Fibroblast of skin of back (primary cell): ENCODE results near the gene HOXA10.

Experiments
- DNase-seq: peaks from one replicate; pipeline ENCODE4 v3.0.0-alpha.2; 2013

Gene HOXA10

GRCh38 chr7:27143023-27143949 lies 30.8 kb downstream of the HOXA10 start, which contains the start of gene HOXA5:
TSS of gene HOXA5 (minus strand) at chr7:27143681. CDS start at chr7:27143607, 74 bp downstream.
- no peak for DNase-seq

- no peak for DNase-seq
Observed at GRCh38 chr7:27142580-27143022, 31.5 kb downstream of the HOXA10 start.

- DNase-seq, result no peak
Observed at GRCh38 chr7:27141923-27142579, 32.1 kb downstream of the HOXA10 start.

- DNase-seq, result no peak
Observed at GRCh38 chr7:27141137-27141922, 32.8 kb downstream of the HOXA10 start.

- DNase-seq, result no peak
Observed at GRCh38 chr7:27140126-27140857, 33.8 kb downstream of the HOXA10 start.

- no peak for DNase-seq
Observed at GRCh38 chr7:27139334-27140125, 34.6 kb downstream of the HOXA10 start.

GRCh38 chr7:27138985-27139333 lies 35.2 kb downstream of the HOXA10 start:
- DNase-seq, result no peak

DNA sequence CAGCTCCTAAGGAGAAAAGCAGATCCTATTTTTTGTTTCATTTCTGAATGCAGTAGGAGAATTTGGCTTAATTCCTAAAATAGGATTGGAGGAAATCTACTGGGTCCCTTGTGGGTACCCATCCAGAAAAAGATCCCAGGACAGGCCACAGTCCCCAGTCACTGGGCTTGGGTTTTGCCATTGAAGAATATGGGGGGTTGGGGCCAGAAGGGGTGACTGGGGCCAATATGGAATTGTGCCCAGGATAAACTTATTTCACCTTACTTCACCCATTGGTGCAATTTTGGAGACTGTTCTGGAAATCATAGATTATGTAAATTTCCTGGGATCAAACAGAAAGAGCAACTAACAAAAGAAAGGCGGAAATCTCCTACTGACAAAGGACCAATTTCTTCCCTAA lies 35.6 kb downstream of the HOXA10 start:
- no peak for DNase-seq

GRCh38 chr7:27137640-27138315 lies 36.3 kb downstream of the HOXA10 start:
- DNase-seq, result no peak

DNA sequence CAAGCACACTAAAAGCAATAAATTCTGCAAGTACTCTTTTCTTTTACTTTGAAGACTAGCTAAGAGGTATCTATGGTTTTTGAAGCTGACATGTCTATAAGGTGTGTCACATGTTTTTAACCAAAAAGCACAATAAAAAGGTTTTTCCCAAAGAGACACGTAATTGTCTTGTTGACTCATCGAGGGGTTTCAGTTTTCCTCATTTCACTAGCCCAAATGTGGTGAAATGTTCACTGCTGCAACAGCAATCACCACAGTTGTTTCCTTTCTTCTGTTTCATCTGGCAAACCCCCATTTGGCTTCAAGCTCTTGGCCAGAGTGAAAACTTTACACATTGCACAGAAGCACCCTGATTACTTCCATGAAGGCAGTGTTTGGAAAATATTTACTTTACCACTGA lies 39.7 kb downstream of the HOXA10 start:
- DNase-seq, result no peak

GRCh38 chr7:27133409-27134231 lies 40.5 kb downstream of the HOXA10 start:
- DNase-seq, result no peak

- no peak for DNase-seq
Observed at GRCh38 chr7:27132978-27133377, 41.1 kb downstream of the HOXA10 start.

DNA sequence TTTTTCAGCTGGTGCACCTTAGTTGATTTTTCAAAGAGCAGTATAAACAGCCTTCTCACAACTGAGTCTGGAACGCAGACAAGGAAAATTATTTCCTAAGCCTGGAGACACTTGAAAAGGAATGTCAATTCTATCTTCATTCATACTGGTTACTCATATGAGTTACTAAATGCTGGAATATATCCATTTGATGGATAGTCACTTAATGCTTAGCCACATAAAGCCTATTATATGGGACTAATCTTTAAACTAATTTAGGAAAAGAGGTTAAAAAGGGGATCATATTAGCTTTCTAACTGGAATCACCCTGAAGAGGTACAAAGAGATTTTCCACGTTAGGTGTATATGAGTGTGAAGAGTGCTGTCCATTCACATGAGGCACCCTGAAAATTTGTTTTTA lies 41.9 kb downstream of the HOXA10 start:
- DNase-seq, result no peak

GRCh38 chr7:27131390-27131819 lies 42.7 kb downstream of the HOXA10 start:
- DNase-seq, result no peak

DNA sequence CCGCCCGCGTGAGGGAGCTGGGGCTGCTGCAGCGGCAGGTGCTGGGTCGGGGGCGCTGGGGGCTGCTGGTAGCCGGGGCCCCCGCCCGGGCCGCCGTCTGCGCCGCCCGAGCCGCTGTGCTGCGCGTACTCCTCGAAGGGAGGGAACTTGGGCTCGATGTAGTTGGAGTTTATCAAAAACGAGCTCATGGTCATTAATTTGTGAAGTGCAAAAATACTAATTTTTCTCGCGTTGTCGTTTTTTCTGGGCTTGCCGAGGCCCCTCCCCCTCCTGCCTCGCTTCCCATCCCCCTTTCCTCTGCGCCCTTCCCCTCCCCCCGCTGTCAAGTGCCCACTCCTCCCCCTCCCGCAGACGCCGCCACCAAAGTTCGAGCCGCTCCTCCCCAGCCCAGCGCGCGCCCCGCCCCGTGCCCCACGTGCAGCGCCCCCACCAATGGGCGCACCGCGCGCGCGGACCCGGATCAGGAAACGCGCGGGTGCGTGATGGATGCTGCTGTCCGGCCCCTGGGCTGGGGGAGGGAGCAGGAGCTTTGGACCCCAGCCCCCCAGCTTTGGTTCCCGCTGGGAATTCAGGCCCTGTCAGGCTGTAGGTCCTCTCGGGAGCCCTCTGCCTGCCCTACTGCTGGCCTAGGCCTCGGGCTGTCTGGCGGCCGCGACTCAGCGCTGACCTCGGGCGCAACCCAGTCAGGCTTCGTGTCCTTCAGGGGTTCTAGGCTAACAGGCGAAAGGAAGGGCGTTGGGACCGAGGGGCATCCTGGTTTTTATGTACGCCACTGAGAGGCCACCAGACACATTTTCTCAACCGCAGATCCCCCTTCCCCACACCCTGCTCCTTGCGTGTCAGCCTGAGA lies 43.4 kb downstream of the HOXA10 start, which contains the start of gene HOXA4:
Gene HOXA4 (minus strand): TSS at position 218 of the 850 bp plus-strand sequence. CDS start 24 bp downstream, at position 194.
- peak; percentile 17 for DNase-seq

DNA sequence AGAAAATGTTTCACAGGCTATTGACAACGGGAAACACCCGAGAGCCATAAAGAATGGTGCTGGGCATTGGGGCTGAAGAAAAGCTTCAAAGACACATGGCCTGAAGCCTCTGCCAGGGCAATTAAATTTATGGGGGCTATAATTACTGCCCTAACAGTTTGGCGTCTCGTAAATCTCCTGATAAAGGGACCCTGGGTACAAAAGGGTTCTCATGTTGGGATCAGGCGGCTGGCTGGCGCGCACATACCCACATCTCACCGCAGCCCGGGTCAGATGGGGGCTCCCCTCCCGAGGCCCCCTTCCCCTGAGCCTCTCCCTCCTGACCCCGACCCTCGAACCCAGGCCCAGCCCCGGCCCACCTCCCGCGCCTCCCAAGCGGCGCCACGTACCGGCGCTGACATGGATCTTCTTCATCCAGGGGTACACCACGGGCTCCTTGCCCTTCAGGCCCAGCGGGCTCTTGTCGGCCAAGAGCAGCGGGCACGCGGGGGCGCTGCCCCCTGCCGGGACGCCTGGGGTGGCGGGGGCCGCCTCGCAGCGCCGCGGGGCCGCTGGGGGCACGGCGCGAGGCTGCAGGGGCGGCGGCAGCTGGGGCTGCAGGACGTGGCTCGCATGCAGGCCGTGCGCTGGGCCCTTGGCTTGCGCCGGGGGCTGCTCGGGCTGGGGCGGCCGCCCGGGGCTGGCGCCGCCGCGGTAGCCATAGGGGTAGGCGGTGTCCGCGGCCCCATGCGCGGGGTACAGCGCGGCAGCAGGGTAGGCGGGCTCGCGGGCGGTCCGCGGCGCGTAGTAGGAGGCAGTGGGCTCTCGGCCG lies 44.2 kb downstream of the HOXA10 start:
- DNase-seq, result no peak
